ENCODE data around the gene CRYBB3.
A peak's percentile ranks its signal among the peaks of the same experiment; 100 is the strongest.

CRYBB3 gene

DNA sequence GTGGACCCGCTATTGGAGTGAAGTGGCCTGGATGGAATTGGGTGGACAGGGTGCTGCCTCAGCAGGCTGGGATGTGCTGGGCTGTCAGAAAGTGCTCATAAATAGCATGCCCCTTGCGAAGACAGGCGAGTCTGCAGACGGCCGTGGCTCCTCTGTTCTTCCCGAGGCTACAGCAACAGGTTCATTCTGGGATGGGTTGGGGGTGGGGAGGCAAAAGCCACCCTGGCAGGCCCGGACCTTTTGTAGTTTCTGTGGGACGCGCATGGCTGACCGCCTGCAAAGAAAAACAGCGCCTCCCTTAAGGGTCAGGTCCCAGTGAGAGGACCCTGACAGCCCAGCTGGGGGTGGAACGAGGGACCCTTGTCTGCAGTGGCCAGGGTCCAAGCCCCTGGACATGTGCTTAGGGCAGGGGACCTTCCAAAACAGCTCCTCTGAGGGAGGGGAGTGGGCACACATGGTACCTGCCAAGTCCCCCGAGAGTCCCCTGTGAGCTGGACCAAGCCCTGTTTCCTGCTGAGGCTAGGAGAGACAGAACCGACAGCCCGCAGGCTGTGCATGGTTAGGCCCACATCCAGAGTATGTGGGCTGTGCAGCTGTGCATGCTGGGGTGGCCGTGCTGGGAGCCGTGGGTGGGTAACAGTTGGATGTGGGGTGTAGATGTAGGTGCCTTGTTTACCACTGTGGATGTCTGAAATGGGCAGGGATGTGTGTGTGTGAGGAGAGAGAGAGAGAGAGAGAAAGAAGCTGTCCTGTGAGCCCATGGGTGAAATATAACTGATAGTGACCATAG lies at the start of gene CRYBB3:
Gene CRYBB3, plus strand, starts transcription at position 128 of the 790 bp plus-strand sequence. CDS start 1,539 bp downstream, outside the sequence.
- DNase-seq: no peak

DNA sequence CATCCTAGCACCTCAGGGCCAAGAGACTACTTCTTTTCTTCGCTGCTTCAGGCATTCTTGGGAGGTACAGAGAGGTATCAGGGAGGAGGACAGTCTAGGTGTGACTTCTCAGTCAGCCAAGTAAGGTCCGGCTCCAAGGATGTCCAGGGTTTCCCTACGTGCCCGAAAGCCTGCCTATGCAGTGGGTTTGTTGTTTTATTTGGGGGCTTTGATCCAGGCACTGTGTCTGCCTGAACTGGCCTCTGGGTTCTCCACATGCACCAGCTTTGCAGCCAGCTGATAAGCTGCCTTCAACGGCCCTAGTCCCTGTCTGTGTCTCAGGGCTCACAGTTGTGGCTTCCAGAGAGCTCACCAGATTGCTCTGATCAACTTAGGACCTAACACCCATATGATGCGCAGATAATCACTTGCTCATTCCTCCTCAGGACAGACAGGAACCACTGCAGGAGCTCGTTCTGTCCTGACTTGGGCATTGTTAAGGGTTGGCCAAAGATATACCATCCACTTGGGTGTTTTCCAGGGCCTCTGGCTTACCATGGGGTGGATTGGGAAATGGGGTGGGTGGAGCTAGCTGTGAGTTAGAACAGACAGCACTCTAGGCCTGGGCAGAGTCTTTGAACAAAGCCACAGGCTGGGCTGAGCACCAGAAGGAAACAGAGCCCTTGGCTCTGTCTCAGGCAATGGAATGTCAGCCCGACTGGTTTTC lies 45.5 kb upstream of the CRYBB3 start:
- no peak for DNase-seq

DNA sequence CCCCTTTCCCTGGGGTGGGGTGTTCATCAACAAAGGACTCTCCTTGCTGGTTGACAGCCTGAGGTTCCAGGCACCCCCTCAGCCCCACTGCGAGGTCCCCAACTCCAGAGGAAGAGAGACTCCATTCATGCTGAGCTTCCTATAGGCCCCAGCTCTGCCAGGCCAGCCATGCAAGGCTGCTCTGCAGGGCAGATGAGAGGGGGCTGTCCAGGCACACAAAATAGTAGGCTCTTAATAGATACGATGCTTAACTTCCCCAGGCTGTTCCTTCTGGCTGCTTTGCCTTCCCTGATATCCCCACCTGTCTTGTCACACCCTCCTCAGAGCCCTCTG lies 45.0 kb upstream of the CRYBB3 start:
- no peak for DNase-seq

DNA sequence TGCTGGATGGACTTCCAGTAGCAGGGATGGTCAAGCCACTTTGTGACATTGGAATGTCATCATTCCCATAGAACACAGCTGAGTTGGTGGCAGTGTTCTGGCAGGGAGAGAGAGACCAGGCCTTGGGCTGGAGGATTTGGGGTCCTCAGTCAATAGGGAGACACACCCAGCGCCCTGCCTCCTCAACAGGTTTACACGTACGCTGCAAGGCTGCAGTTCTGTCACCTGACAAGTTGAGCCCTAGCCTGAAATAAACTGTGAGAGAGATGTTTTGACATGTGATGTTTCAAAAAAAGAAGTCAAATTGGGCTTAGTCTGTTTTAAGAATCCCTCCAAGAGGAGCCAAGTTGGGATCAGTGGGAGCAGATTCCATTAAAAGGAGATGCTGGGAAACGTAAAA lies 42.9 kb upstream of the CRYBB3 start:
- no peak for DNase-seq

DNA sequence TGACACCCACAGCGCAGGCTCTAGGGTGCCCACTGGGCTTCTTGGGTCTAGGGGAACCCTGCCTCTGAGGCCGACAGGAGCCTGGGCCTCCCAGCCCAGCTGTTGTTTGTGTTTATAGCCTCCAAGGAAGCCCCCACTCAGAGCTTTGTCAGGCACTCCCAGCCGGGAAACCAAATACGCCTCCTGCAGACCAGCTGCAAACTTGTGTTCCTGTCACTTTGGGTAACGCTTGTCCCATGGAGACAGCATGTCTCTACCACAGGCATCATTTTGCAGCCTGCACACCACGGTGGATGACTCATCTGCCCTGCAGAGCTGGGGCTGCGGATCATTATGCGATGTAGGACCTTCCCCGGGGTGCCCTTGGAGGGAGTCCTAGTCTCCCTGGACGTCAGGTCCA lies 40.6 kb upstream of the CRYBB3 start:
- no peak for DNase-seq

DNA sequence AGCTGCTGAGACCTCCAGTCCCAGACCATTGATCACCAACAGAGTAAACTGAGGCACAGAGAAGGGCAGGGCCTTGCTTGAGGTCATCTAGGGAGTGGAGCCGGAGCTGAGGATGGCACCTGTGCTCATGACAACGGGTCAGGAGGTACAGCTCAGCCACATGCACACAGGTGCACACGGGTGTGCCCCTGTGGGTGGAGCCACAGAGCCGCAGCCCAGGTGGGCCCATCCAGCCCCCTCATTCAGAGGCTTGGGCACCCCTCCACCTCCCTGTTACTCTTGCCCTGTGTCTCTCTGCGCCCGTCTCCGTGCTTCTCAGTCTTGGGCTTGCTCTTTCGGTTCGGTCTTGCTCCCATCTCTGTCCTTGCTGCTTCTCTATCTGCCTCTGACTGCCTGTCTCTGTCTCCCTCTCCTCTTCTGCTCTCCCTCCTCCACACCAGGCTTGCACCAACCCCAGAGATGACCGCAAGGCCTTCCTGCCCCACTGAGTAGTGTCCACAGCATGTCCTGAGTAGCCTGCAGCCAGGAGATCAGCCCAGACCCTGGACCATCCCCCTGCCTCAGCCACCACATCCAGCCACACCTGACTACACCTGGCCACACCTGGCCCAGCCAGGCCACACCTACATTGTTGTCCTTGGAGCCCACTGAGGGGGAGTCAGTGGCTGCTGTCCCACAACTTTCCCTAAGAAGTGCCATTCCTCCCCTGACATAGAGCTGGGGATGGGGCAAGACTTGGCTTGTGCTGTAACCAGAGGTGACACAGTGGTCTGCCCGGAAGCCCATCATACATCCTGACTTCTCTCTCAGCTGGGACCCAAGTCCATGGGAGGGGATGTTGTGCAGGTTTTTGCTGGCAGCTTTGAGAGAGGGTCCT lies 39.3 kb upstream of the CRYBB3 start:
- no peak for DNase-seq

DNA sequence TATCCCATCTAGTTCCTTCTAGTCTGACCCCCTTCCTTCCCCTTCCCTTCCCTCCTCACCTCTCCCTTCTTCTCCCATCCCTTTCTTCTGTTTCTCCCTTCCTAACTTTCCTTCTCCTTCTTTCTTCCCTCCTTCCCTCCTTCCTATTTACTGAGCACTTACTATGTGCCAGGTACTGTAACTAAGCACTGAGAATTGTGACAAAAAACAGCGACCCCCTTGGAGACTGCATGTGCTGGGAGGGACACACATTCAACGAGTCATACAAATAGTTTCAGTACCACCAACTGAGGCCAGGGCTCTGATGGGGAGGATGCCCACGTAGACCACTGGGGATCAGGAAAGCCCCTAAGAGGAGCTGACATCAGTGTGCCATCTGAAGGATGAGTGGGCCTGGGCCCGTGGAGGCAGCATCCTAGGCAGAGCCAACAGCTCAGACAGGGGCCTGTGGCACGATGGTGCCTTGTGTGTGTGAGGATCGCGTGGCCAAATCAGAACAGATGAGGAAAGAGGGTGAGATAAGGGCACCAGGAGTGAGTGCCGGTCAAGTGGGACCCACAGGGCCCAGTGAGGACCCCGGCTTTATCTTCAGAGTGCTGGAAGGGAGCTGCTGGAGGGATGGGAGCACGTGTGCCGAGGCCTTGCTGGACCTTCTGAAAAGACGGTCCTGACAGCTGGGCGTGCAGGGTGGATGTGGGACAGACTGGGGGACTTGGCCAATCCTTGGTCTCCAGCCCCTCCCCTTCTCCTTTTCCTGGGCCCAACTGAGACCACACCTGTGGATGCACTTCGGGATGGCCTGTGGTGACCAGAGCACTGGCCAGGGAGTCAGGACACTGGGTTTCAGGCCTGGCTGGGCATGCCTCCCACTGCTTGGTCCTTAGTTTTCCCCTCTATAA lies 38.4 kb upstream of the CRYBB3 start:
- DNase-seq: no peak

DNA sequence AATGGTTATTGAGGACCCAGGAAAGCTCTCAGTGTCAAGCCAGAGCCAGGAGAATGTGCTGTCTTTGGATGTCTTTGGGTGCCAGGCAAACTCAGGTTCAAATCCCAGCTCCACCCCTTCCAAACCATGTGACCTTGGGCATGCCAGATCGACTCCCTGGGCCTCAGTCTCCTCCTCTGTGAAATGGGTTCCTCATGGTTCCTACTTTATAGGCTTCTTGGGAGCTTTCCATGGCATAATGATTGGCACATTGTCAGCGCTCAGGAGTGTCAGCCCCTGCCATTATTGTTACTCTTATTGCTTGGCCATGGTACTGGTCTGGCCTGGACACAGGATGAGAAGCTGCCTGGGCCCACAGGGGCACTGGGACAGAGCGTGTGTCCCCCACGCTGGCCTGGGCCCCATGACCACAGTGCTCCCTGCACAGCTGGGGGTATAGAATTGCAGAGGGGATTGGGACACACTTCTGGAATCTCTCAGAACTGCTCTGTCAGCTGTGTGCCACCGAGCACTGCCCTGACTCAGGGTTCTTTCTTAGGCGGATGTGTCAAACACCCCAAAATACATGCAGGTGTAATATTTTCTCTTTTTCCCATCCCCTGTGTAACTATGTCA lies 37.6 kb upstream of the CRYBB3 start:
- no peak for DNase-seq

DNA sequence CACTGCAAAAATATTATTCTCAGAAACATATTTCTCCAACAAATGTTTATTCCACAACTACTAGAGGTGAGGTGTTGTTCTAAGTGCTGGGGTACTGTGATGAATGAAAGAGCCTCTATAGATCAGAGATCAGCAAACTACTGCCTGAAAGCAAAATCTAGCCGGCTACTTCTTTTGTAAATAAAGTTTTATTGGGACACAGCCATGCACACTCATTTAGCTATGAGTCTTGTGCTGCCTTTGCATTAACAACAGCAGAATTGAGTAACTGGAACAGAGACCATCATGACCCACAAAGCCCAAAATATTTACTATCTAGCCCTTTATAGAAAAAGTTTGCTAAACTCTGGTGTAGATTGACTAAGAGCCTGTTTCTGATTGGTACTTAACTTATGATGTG lies 37.1 kb upstream of the CRYBB3 start:
- DNase-seq: no peak

DNA sequence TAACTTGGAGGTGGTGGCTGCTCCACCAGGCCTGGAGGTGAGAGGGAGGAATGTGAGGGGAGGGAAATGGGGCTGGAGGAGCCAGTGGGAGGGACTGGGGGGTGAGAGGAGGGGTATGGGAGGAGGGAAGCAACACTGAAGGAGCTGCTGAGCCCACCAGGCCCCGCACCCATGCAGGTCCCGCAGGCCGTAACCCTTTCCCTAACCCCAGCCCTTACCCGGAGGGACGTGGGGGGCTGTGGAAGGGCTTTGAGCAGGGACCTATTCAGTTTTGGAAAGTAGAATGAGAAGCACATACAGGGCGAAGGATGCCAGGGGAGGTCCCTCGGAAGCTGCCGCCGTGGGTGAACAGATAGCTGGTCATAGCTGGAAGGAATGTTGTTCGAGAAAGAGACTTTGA lies 33.9 kb upstream of the CRYBB3 start:
- no peak for DNase-seq

DNA sequence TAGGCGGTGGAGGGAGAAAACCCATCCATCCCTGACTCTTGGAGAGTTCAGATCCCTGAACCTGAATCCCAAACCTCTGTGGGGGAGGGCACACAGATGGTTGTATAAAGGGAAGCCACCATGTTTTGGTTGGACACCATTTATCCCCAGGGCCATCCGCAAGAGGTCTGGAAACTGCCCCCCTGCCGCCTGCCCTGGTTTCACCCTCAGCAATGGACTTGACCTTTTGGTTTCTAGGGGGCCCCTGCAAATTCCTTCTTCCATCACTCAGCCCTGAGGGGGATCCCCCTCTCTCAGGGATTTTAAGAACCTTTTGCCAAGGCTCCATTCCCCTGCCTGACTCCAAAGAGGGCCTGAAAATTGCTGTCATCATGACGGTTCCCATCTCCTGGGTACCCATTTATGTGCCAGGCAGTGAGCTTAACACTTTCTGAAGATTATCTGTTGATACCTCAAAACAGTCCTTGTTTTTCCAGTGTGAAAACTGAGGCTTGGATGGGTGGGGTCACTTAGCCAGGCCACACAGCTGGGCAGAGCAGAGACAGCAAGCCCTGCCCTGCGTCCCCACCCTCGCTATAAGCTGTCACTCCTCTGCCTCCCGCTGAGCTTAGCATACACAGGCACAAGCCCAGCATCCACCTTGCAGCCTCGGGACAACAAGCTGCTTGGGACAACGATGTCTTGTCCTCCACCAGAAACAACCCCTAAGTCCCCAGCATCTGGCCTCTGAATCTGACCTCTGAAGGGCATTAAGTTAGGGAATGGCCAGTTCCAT lies 33.2 kb upstream of the CRYBB3 start:
- no peak for DNase-seq

DNA sequence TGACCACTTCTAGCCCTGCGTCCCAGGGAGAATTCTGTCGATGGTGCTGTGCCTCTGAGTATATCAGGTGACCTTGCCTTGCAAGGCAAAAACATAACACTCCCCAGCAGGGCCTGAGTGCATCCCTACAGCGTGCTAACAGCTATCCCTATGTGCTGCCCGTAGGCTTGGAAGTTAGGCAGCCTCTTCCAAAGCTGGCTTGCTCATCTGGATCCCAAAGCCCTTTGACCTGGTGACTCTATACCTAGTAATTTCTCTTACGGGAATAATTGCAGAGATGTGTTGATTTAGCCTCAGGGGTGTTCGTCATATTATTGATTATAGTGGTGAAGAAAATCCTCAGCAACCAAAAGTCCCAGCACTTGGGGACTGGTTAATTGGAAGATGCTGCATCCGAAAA lies 32.6 kb upstream of the CRYBB3 start:
- DNase-seq: no peak

DNA sequence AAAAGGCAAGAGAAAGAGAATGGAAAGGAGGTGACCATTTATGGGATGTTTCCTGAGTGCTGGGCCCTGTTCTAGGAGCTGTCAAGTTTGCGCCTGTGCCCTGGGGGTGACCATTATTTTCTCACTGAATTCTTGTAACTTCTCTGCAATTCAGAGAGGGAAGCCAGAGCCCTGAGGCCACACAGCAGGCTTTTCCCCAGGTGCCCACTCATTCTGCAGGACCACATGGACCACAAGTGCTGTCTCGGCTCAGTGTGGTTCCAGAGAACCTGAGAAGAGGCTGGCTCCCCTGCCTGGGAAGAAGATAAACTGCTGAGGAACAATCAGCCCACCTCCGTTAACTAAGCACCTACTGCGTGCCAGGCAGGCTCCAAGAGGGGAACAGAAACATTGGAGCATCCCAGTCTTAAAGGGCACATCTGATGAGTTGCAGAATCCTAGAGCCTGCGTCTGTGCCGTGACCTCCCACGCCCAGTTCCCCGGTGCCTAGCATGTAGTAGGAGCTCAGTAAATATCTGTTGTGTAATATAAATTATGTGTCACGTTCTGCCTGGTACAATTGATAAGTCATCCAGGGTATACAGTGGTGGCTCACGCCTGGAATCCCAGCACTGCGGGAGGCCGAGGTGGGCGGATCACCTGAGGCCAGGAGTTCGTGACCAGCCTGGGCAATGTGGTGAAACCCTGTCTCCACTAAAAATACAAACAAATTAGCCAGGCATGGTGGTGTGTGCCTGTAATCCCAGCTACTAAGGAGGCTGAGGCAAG lies 31.6 kb upstream of the CRYBB3 start:
- DNase-seq: no peak

DNA sequence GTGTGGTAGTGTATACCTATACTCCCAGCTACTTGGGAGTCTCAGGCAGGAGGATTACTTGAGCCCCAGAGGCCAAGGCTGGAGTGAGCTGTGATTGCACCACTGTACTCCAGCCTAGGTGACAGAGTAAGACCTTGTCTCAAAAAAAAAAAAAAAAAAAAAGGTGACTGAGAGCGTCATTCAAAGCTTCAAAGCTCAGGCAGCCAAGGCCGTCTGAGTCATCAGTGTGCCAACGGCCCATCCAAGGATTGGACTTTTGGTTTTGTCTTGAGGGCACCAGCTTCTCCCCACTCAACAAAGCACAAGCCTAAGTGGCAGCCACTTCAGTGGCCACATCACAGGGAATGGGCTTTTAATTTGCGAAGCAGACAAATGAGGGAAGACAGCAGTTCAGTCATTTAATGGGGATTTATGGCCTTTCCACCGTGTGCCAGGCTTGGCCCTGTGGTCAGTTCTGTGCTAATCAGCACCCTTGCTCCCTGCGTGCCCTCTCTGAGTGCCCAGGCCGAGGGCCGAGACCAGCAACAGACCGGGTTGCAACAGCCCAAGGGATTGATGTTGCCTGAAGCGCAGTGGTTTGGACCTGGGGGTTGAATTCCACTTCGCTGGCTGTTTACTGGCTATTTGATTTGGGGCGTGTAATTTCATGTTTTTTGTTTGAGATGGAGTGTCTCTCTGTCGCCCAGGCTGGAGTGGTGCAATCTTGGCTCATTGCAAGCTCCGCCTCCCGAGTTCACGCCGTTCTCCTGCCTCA lies 30.2 kb upstream of the CRYBB3 start:
- no peak for DNase-seq

DNA sequence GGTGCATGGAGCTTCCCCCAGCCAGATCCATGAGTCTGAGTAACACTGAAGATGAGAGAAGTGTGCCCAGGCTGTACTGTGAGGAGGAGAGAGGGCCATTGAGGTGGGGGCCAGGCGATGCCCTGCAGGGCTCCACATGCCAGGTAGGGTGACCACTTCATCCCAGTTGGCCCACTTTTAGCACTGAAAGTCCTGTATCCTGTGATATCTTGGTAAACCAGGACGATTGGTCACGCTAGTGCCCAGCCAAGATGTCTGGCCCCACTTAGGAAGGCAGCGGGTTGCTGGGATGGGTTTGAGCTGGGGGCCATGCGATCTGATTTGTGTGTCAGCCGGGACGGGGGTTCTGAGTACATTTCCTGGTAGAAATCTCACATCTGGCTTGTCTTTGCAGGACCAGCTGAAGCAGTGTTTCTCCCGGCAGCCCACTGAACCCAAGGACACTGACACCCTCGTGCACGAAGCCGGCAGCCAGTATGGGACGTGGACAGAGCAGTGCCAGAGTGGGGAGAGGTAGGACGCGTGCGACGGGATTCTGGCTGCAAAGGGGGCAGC lies 29.2 kb upstream of the CRYBB3 start:
- no peak for DNase-seq

DNA sequence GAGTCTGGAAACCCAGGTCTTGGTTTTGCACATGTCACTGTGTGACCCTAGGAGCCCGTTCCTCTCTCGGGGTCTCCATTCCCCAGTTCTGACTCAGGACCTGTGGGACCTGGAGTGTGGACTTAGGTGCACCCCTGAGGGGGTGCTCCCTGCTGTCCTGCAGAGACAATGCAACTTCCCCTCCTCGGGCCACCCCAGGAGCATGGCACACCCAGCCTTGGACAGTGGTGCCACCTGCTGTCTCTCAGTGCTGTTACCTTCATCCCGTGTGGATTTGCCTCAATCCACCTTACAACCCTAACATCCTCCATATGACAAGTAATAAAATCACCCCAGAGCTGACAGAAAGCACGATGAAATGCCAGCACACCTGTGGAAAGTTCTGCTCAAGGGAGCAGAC lies 27.5 kb upstream of the CRYBB3 start:
- peak; percentile 35 for DNase-seq

DNA sequence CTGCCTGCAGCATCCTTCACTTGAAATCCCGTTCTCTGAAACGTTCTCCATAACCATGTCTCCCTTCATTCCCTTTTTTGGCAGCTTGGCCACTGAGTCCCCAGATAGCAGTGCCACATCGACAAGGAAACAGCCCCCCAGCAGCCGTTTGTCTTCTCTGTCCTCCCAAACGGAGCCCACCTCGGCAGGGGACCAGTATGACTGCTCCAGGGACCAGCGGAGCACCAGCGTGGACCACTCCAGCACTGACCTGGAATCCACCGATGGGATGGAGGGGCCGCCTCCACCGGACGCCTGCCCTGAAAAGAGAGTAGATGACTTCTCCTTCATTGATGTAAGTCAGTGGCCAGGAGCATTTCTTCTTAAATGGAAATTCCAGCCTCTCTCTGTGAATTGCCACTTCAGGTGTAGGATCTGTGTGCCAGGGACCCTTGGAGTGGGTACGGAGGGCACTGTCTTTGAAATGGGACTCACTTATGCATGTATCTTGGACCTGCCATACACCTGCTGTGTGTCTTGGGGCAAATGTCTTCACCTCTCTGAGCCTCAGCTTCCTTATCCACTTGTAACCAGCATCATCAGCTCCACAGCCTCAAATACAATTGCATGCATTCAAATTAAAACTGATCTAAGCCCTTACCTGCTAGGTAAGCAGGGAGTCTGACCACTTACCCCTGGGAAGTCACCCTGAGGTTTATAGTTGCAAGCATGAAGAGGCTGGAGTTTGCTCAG lies 25.3 kb upstream of the CRYBB3 start:
- DNase-seq: no peak

DNA sequence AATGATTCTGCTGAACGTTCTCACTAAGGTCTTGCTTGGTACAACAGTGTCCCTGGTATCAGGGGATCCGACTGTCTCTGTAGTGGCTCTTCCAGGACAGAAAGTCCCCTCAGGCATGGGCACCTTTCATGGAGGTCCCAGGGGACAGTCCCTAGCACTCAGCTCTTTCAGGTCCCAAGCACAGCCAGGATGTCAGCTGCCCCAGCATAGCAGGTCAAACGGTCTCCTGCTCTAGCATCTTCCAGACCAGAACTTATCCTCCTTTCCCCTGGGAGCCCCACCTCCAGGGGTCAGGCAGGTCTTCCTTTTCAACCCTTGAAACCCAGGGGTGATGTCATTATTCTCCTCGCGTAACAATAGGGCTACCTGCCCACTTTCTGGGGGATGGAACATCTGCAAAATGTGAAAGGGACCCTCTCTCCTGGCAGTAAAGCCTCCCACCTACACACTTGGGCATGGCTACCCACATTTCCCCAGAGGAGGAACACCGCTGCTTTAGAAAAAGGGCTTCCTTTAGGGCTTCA lies 24.7 kb upstream of the CRYBB3 start:
- DNase-seq: no peak
